GM21423 (cell line): ENCODE data around the gene KLHDC3.

Source experiments
- ATAC-seq: cut with Tn5 transposase; IDR thresholded peaks from one replicate; pipeline ENCODE4 v1.9.1; 2021; ENCODE audit warnings: mild to moderate bottlenecking, moderate library complexity; ENCODE audit not compliant: unreplicated experiment

The KLHDC3 gene, protein sequence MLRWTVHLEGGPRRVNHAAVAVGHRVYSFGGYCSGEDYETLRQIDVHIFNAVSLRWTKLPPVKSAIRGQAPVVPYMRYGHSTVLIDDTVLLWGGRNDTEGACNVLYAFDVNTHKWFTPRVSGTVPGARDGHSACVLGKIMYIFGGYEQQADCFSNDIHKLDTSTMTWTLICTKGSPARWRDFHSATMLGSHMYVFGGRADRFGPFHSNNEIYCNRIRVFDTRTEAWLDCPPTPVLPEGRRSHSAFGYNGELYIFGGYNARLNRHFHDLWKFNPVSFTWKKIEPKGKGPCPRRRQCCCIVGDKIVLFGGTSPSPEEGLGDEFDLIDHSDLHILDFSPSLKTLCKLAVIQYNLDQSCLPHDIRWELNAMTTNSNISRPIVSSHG

DNA sequence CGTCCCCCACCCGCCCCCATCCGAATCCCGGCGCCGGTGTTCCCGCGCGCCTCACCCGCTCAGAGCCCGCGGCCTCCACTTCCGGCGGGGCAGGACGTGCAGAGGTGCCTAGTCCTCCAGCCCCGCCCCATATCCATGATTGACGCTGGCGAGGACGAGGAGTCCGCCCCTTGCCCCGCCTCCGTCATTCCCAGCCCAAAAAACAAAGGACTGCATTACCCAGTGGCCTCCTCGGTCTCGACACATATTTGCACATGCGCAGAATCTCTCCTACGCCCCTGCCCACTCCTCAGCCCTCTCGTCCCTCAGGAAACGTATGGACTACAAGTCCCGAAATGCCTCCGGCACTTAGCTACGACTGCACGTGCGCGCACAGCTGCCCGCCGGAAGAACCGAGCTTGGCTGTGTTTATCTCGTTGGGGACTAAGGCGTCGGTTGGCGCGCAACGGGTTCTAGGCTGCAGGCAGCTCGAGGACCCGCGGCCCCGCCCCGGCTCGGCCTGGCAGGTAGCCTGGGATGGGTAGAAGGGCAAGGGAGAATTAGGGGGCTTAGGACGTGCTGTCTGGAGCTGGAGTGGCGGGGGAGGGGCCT, at the start of gene KLHDC3, which contains the start of gene MEA1:
TSS of gene KLHDC3 (plus strand) at position 407 of the 591 bp plus-strand sequence. CDS start 2,944 bp downstream, outside the sequence.
TSS of gene MEA1 (minus strand) at position 104 of the 591 bp plus-strand sequence. CDS start 133 bp downstream, outside the sequence.
- peak; percentile 92 for ATAC-seq

DNA sequence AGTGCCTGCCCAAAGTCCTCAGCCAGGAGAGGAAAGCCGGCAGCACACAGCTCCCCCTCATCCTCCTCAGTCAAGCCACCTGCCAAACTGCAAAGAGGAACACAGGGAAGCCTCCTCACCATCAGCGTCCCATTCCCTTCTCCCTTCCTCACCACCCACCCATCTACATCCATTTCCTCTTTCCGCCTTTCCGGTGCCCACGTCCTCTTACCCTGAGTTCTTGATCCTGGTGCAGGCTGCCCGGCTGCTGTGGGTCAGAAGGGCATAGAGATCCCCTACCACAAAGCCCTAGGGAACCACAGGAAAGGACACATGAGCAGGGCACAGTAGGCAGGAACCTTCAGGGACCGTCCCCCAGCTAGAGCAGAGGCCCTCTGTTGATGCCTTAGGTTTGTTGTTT, 47.5 kb upstream of the KLHDC3 start:
- ATAC-seq: no peak

DNA sequence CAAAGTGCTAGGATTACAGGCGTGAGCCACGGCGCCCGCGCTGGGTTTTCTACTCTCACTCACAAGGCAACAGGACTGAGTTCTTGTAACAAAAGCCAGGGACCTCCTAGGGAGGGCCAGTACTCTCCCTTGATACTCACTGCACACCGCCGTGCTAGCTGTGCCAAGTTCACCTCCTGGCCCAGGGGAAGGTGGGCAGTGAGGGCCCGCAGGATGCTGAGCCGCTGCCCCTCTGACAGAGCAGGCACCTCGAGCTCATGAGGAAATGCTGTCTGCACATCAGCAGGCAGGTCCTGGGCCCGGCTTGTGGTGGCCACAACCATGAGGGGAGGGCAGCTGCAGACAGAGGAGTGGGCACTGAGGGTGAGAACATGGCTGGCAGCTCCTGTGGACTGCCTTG, 46.8 kb upstream of the KLHDC3 start:
- ATAC-seq: no peak

DNA sequence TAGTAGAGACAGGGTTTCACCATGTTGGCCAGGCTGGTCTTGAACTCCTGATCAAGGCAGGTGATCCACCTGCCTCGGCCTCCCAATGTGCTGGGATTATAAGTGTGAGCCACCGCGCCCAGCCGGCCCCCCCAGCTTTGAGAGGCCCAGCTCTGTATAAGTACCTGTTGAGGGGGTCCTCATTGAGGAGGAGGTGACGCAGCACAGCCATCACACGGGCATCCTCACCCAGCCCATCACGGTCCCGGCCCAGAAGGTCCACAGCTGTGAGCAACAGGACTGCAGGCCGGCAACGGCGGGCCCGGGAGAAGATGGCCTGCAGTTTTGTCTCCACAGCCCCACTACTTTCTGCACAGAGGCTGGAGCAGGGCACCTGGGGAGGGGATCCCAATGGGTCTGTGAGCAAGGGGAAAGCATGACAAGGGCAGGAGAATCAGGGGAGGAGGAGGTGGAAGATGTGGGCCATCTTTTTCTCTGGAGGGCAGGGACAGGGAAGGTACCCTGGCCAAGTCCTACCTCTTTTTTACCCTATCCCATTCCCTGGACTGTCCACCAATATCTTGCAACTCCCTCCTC, 45.8 kb upstream of the KLHDC3 start:
- ATAC-seq: no peak

DNA sequence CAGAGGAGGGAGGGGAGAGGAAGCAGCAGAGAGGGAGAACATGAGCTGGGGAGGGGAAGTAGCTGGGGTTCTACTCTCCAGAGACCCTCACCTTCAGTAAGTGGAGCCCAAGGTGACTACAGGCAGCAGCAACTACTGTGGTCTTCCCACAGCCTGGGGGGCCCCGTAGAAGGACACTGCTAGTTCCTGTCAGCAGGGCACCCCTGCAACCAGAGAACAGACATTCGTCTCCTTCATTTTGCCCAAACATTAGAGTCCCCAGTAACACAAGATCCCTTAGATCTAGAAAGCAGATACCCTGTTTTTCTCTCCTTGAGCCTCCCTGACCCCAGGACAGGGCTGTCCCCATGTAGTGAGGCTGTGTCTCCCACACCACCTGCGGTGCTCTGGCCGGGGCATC, 45.3 kb upstream of the KLHDC3 start:
- ATAC-seq: no peak

DNA sequence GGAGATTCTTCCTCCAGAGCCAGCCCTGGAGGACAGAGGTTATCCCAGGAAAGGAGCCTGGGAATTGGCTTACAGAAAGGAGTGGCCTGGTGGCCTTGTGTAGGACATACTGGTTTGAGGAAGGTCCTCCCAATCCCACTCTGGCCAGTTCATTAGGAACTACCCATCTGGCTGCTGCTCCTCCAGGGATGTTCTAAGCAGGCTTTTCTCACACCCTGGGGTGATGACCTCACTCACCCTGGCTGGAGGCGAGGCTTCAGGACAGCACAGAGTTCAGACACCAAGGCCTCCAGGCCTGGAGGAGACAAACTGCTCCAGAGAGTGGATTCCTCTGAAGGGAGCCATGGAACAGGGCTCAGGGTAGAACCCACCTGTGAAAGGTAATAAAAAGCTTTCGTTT, 44.6 kb upstream of the KLHDC3 start:
- ATAC-seq: no peak

DNA sequence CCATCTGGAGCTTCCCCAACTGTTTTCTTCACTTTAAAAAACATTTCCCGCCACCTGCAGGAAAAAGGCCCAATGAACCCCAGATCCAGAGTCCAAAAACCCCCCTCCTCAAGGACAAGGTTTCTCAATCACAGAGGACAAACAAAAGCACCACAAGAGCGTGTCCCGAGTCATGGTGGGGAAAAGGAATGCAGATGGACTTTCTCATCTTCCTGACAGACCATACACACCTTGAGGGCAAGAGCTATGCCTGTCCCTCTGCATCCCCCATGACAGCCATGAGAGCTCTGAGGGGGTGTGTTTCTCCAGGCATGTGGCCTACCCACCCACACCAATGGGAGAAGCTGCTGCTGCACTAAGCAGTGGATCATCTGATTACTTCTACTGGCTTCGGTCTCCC, 44.1 kb upstream of the KLHDC3 start:
- no peak for ATAC-seq

DNA sequence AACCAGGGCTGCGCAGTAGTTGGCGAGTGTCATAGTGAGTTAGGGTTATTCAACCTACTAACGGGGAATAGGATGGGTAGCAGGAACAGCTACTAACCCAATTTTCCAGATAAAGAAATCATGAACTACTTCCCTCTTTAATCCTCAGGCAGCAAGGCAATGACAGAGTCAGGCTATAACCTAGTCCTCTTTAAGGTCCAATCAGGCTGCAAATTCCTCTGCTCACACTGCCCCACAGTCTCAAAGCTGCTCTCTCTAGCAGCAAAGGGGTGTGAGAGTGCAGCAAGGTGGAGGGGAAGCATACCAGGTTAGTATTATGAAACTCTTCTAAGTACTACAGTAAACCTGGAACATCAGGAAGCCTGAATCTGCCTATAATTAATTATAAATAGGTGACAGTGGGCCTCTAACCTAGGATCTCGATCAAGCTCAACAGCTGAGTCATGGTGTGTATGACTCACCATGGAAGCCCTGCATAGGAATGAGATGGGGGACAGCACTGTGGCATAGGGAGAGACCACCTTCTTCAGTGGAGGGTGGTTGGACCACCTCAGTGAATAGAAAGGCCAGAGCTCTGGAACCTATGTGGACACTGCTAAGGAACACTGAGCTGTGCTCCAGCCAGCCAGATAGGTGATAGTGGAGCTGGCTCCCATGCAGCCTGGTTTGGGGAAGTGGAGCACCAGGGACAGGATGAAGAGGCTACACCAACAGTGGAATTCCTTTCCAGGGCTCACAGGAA, 43.0 kb upstream of the KLHDC3 start:
- no peak for ATAC-seq

DNA sequence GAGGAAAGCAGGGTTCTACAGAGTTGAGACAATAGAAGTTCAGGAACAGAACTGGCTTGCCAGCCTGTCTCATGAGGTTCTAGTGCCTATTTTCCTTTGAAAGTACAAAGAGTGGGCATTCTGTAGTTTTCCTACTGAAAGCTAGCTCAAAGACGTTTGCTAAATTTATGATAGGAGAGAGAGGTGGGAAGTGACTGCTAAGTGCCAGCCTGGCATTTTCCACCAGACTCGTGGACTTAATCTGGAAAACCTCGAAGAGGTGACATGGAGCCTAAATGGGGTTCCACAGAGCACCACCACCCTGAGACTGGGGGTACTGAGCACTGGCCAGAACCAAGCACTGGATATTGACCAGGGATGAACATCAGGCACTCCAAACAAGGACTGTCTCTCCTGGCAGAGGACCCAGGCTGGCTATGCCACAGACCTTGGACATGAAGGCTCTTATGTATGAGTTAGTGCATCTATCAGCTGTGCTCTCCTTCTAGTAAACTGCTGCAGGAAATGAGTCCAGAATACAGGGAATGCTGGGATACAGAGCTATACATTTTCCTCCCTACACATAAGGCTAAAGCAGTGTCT, 42.2 kb upstream of the KLHDC3 start:
- ATAC-seq: no peak

DNA sequence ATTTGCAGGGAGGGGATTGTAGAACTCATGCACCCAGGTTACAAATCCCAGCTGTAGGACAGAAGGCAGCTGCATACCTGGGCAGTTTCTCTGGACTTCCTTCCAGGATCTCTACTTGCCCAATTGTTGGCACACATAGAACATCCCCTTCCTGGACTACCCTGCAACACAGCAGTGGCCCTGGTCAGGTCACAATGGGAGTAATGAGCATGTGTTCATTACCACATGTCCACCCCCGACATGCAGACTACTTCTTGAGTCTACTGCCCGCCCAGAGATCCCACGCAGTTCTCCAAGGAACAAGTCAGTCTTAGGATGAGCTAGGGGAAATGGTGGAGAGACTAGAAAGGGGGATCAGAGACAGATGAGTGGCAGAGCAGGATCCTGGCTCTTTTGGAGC, 40.1 kb upstream of the KLHDC3 start:
- ATAC-seq: no peak

DNA sequence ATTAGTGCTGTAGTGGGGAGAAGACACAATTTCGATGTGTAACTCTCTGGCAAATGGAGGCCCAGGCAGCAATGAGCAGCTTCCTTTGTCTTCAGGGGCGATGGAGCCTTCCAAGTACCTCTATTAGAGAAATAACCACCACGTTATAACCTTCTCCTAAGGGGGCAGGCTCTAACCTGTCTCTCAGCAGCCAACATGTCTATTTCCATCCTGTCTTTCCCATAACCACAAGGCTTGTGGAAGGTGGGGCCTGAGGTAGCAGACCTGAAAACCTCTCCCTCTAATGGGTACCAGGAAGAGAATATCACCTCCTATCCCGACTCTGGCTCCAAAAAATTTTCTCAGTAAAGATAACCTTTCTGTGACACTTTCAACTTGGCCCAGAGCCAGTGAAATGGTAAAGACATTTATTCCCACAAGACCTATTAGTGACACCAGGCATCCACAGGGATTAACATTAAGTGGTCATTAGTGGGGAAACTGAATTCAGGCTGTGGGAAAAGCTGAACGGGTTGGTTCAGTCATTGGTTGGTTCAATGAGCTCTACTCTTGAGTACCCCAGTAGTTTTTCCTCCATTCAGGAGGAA, 39.0 kb upstream of the KLHDC3 start:
- no peak for ATAC-seq

DNA sequence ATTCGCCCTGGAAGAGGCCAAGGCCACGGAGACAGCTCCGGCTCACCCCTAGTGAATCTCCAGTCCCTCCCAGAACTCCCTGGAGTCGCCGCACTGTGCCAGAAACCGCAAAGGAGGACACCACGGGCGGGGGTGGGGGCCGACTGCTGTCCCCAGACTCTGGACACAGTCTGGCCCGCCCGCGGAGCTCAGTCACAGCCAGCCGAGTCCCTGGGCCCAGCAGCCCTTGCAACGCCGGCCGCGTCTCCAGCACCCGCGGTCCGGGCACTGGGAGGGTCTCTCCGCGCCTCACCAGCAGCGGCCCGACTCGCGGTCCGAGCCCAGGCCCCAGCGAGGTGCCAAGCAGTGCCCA, 35.6 kb upstream of the KLHDC3 start:
- no peak for ATAC-seq

DNA sequence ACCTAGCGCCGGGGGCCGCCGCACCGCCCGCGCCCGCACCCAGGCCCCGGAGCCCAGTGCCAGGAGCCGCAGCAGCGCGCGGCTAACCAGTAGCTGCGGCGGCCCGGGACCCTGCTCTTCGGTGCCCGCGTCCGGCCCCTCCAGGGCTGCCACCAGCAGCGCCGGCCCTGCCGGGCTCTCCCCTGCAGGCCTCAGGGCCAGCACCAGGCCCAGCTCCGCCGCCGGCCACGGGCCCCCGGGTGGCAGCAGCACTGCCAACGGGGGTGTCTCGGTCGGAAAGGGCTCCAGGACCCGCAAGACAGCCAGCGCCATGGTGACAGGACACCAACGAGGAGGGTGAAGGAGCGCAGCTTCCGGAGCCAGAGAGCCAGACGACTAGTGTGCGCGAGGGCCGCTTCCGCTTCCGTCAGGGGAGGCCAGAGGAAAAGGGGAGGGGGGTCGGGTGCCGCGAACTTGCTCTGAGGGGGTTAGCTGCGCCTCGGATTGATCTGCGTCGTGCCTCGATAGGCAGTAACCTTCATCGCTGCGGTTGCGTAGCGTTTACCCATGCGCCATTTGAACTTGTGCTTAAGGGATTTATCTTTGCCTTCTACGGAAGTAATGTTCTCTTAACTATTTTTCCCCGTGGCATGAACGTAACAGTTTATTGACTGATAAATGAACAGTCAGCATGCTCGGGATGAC, 35.1 kb upstream of the KLHDC3 start, which contains the start of gene PEX6:
TSS of gene PEX6 (minus strand) at position 343 of the 684 bp plus-strand sequence. CDS start at position 312, 31 bp downstream.
- peak; percentile 82 for ATAC-seq

DNA sequence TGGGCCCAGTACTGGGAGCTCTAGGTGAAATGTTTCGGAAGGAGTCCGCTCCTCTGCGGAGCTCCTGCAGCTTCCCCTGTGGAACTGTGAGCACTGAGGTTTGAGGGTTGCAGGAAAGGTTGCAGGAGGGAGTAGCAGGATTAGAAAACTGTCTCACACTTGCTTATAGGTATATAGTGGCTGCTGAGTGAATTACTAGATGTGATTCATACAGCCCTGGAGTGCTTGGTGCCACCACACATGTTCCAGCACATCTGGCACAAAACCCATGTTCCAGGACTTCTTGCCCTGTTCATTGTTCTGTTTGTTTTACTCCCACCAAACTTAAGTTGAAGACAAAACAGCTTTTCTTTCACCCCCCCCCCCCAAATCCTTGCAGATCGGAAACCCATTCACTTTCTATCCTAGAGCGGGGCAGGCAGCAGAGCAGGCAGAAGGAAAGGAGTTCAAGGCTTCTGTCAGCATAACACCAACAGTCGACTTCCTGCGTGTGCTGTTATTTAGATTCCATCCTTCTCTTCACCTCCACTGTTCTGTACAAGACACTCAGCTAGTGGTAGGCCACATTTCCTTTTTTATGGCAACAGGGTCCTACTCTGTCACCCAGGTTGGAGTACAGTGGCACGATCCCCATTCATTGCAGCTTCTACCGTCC, 34.4 kb upstream of the KLHDC3 start:
- no peak for ATAC-seq

DNA sequence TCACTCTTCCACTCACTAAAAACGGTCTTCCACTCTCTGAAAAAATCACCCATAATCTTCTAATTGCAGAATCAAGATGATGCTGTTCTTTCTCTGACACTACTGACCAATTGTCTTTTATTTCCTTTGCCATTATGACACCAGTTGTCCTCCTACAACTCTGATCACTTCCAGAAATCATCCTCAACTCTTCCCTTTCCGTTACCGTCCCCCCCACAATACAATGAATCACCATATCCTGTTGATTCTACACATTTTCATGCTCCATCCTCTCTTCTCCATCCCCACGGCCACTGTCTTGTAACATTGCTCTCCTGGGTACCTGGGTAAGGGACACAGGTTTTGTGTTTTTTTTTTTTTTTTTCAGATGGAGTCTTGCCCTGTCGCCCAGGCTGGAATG, 32.2 kb upstream of the KLHDC3 start:
- ATAC-seq: no peak

DNA sequence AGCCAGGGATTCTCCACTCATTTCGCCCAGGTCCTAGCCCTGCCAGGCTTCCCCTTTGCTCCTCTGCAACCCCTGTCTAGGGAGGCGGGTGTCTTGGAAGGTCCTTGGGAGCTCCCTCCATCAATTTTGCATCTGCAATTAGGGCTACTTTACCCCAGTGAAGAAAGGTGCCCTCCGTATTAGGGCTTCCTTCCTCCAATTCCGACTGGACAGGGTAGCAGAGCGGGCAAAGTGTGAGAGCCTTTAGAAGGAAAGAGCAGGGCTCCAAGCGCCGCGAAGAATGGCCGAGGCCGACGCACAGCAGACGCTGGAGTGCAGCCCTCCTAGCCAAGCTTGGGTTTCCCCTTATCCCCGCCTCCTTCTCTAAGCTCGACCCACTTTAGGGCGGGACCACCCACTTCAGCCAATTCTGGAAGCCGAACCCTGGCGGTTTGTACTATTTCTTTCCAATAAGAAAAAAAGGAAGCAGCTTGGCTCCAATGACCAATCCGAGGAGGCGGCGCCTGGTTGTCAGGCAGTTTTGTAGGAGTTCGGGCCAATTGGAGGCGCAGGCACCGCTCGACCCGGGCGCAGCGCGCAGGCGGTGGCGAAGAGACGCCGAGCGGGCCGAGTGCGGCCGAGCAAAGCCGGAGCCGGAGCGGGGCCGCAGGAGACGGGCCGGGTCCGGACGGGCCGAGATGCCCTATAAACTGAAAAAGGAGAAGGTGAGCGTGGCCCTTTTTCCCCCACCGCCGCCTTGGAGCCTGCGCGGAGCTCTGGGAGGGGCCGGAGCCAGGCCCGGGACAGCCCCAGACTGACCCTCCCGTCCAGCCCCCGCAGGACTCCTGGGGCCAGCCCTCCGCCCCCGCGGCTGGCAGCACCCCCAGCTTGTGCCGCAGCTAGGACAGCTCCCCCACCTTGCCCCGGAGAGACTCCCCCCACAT, 29.8 kb upstream of the KLHDC3 start, which contains the start of gene PPP2R5D:
TSS of gene PPP2R5D (plus strand) at position 570 of the 923 bp plus-strand sequence. CDS start at position 678, 108 bp downstream.
- ATAC-seq: peak; percentile 91

DNA sequence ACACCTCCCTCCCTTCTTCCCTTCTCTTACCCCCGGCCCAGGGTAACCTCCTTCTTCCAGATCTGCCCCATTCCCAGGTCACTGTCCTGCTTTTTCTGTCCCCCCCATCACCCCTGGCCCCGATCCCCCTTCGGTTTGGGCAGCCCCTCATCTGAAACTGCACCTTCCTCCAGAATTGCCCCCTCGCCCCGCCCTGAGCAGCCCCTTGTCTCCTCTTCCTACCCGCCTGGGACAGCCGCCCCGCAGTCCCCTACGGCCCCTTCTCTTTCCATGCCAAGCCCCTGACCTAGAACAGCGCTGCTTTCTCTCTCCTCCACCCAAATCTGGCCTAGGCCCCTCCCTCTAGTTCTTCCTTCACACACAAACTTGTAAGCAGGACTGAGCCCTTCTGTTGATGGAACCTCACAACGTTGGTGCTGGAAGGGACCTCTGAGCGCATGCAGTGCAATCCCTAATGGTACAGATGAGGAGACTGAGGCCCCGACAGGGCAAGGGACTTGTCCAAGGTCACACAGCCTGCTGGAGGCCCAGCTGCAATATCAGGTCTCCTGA, 29.0 kb upstream of the KLHDC3 start:
- ATAC-seq: no peak
